Esophagus squamous epithelium (tissue), 5 donors: ENCODE data around the gene GLB1L2. TPM values are rescaled to one million over a fixed set of nuclear protein-coding genes. Genes with fewer than 3 reads are reported as not detected.

Experiments used
- DNase-seq: peaks from one replicate; lab custom pipeline; 2025; lab: John Stamatoyannopoulos, UW
- H3K27ac ChIP-seq, 4 donors: fragments of 200-600 bp; sonication (generic); one replicate each; pipeline ENCODE4 v1.5.1; 2016 to 2019; ENCODE audit warnings: mild to moderate bottlenecking in 1 of 4
- H3K27me3 ChIP-seq, 4 donors: fragments of 200-600 bp; sonication (generic); 1 replicate in 3 of 4; 2 replicates in 1 of 4; pipeline versions ENCODE4 v1.5.1 to v1.6.0; 2017 to 2021; ENCODE audit warnings: antibody characterized with exemption in 1 of 4
- H3K36me3 ChIP-seq, 3 donors: fragments of 200-600 bp; sonication (generic); one replicate each; pipeline ENCODE4 v1.5.1; 2016 to 2019
- H3K4me1 ChIP-seq, 3 donors: fragments of 200-600 bp; sonication (generic); one replicate each; pipeline ENCODE4 v1.5.1; 2017 to 2019
- H3K4me3 ChIP-seq, 4 donors: fragments of 200-600 bp; sonication (generic); 1 replicate in 3 of 4; 2 replicates in 1 of 4; pipeline ENCODE4 v1.5.1; 2016 to 2019; ENCODE audit warnings: mild to moderate bottlenecking in 2 of 4, moderate library complexity in 1 of 4
- H3K9me3 ChIP-seq, 3 donors: fragments of 200-600 bp; sonication (generic); one replicate each; pipeline ENCODE4 v1.5.1; 2016 to 2019
- POLR2A ChIP-seq, 4 donors: fragments of 450-650 bp; IDR thresholded peaks; one replicate each; pipeline ENCODE4 v1.6.1; 2017; ENCODE audit warnings: antibody characterized with exemption in 4 of 4, mild to moderate bottlenecking in 4 of 4, moderate library complexity in 3 of 4
- WGBS, 2 donors: methylation state at CpG; one replicate each; pipeline ENCODE4 v1.1.5; 2018; 5-methylcytosine and 5-hydroxymethylcytosine counted together
- intact Hi-C: fragments of 100-400 bp; cut with DNase I; formaldehyde crosslinking; loops from one replicate; pipeline ENCODE4 v1.15.0; 2022
- total RNA-seq, 4 donors: library from RNA; depleted of rRNA; stranded (reverse); fragments of >200 nt; gene quantifications; one replicate each; pipeline ENCODE4 v1.1.0, GENCODE V29; 2016
- TF ChIP-seq, protein P1 (sequence below), 6 experiments: fragments of 450-650 bp in 4 of 6; fragments of 200-600 bp in 2 of 6; sonication (generic) in 2 of 6; IDR thresholded peaks; one replicate each; pipeline ENCODE4 v1.5.1; 2016 to 2019; ENCODE audit warnings: antibody characterized with exemption in 6 of 6, mild to moderate bottlenecking in 4 of 6, moderate library complexity in 4 of 6
- donor health status: DM: yes; HTN: yes; CAD: no.

Gene GLB1L2
- total RNA-seq, 4 donors from 2014 or later, result 2.8 to 7.8 (median 3.7) TPM

DNA sequence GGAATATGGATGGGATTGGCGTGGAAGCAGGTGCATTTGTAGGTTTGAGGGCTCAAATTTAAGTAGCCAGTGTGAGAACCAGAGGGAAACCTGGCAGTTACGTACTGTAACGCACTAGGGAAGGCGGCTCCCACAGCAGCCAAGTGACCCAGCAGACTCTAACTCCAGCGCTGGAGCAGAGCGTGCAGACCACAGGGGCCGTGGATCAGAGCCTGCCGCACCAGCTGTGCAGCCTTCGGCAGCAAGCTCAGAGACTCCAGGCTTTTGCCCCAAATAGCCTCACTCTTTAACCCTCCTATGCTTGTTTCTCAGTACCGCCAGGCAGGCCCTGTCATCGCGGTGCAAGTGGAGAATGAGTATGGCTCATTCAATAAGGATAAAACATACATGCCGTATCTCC lies 43.3 kb upstream of the GLB1L2 start:
- TF ChIP-seq, protein P1, sequence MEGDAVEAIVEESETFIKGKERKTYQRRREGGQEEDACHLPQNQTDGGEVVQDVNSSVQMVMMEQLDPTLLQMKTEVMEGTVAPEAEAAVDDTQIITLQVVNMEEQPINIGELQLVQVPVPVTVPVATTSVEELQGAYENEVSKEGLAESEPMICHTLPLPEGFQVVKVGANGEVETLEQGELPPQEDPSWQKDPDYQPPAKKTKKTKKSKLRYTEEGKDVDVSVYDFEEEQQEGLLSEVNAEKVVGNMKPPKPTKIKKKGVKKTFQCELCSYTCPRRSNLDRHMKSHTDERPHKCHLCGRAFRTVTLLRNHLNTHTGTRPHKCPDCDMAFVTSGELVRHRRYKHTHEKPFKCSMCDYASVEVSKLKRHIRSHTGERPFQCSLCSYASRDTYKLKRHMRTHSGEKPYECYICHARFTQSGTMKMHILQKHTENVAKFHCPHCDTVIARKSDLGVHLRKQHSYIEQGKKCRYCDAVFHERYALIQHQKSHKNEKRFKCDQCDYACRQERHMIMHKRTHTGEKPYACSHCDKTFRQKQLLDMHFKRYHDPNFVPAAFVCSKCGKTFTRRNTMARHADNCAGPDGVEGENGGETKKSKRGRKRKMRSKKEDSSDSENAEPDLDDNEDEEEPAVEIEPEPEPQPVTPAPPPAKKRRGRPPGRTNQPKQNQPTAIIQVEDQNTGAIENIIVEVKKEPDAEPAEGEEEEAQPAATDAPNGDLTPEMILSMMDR (IDR thresholded peaks at IDR 0.05), result no peak
- no peak for TF ChIP-seq POLR2A (IDR thresholded peaks at IDR 0.05)
- WGBS, 2 donors, result 87 to 90% methylated on average over 13 of the region's 13 CpGs
- Histone ChIP-seq H3K36me3 (no peaks in the 10 kb centered on the region), H3K27ac (no peak overlapping the region), H3K4me1 (no peaks in the 10 kb centered on the region), H3K4me3 (no peak overlapping the region), H3K27me3 (no peaks in the 10 kb centered on the region), H3K9me3 (no peaks in the 10 kb centered on the region)
- intact Hi-C loops, result no loop called here
- DNase-seq, result no peak

DNA sequence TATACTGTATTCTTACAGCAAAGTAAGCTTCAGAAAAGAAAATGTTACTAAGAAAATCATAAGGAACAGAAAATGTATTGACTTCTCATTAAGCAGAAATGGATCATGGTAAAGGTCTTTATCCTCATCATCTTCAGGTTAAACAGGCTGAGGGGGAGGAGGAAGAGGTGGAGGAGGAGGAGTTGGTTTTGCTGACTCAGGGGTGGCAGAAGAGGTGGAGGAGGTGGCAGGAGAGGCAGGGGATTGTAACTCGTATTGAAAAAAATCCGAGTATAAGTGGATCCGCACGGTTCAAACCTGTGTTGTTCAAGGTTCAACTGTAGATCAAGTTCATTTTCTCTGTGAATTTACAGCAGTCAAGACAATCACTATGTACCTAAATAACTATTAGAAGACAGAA lies 42.6 kb upstream of the GLB1L2 start:
- no peak for TF ChIP-seq POLR2A (IDR thresholded peaks at IDR 0.05)
- TF ChIP-seq, protein P1 (IDR thresholded peaks at IDR 0.05), result no peak
- Histone ChIP-seq H3K36me3 (no peaks in the 10 kb centered on the region), H3K27me3 (no peaks in the 10 kb centered on the region), H3K4me1 (no peaks in the 10 kb centered on the region), H3K4me3 (no peak overlapping the region), H3K9me3 (no peaks in the 10 kb centered on the region), H3K27ac (no peak overlapping the region)
- WGBS, 2 donors, result 62 to 81% methylated on average over 4 of the region's 4 CpGs
- DNase-seq, result no peak
- intact Hi-C loops, result no loop called here

DNA sequence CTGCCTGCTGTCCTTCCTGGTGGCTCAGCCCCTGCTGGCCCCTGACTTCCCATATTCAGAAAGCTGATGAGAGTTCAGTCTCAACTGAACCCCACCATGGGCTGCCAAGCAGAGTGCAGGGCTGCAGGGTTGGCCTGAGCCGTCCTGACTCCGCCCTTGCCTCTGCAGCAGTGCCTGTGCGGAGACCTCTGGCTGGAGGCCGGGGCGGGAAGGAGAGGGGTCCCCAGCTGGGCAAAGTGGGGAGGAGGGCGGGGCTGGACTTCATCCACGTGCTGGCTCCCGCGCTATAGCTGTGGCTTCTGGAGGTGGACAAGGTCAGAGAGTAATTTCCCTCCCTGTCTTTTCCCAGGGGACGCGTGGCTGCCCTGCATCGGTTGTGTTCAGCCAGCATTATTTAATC lies 42.0 kb upstream of the GLB1L2 start:
- 46 to 51% methylated on average over 3 to 7 of the region's 12 CpGs for WGBS, 2 donors
- TF ChIP-seq, protein P1 (IDR thresholded peaks at IDR 0.05), result no peak
- H3K9me3 ChIP-seq, result no peaks in the 10 kb centered on the region
- no peak overlapping the region for H3K27ac ChIP-seq
- intact Hi-C loops, result no loop called here
- no peaks in the 10 kb centered on the region for H3K27me3 ChIP-seq
- H3K4me3 ChIP-seq, result no peak overlapping the region
- no peak for DNase-seq
- no peaks in the 10 kb centered on the region for H3K4me1 ChIP-seq
- H3K36me3 ChIP-seq, result no peaks in the 10 kb centered on the region

DNA sequence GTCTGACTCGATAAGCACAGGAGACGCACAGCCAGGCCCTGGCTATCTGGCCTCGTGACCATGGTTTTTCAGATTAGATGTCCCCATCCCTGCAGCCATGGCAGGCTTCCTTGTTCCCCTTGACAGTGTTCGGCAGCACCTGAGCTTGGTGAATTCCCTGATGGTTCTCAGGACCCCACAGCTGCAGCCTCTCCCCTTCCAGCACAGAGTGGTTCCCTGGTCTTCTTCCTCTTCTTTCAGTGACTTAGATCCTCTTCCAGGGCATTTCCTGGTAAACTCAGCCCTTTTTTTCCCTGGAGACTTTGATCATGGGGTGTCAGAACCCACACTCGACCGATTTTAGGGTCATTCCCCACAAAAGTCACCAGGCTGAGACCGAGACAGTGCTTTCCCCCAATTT lies 41.1 kb upstream of the GLB1L2 start:
- H3K9me3 ChIP-seq, result no peaks in the 10 kb centered on the region
- no peak overlapping the region for H3K4me3 ChIP-seq
- no peak overlapping the region for H3K27ac ChIP-seq
- intact Hi-C loops, result no loop called here
- H3K36me3 ChIP-seq, result no peaks in the 10 kb centered on the region
- H3K27me3 ChIP-seq, result no peaks in the 10 kb centered on the region
- TF ChIP-seq, protein P1 (IDR thresholded peaks at IDR 0.05), result no peak
- no peak for TF ChIP-seq POLR2A (IDR thresholded peaks at IDR 0.05)
- DNase-seq, result no peak
- 87 to 88% methylated on average over 7 of the region's 7 CpGs for WGBS, 2 donors
- H3K4me1 ChIP-seq, result no peaks in the 10 kb centered on the region

DNA sequence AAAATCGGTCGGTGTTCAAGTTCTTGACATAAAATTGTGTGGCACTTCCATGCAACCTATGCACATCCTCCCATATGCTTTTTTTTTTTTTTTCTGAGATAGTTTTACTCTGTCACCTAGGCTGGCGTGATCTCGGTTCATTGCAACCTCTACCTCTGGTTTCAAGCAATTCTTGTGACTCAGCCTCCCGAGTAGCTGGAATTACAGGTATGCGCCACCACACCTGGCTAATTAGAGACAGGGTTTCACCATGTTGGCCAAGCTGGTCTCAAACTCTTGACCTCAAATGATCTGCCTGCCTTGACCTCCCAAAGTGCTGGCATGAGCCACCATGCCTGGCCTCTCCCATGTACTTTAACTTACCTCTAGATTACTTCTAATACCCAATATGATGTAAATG lies 40.6 kb upstream of the GLB1L2 start:
- DNase-seq, result no peak
- H3K4me1 ChIP-seq, result no peaks in the 10 kb centered on the region
- no peak overlapping the region for H3K27ac ChIP-seq
- H3K36me3 ChIP-seq, result no peaks in the 10 kb centered on the region
- H3K27me3 ChIP-seq, result no peaks in the 10 kb centered on the region
- intact Hi-C loops, result no loop called here
- WGBS, 2 donors, result 79 to 89% methylated on average over 5 to 6 of the region's 6 CpGs
- H3K9me3 ChIP-seq, result no peaks in the 10 kb centered on the region
- no peak overlapping the region for H3K4me3 ChIP-seq
- TF ChIP-seq, protein P1 (IDR thresholded peaks at IDR 0.05), result no peak
- TF ChIP-seq POLR2A (IDR thresholded peaks at IDR 0.05), result no peak
